Uterus (tissue), 2 donors: ENCODE measurements around the gene DYNC1H1.

ENCODE experiments used
- CTCF ChIP-seq, 4 experiments: fragments of 200-600 bp in 2 of 4; fragments of 450-650 bp in 2 of 4; sonication (generic) in 2 of 4; IDR thresholded peaks; one replicate each; pipeline ENCODE4 v1.5.1; 2016 to 2019; ENCODE audit warnings: antibody characterized with exemption in 4 of 4, mild to moderate bottlenecking in 2 of 4, moderate library complexity in 1 of 4
- POLR2A ChIP-seq, 2 donors: fragments of 450-650 bp; IDR thresholded peaks; one replicate each; pipeline ENCODE4 v1.6.1; 2016; ENCODE audit warnings: antibody characterized with exemption in 2 of 2, mild to moderate bottlenecking in 1 of 2, moderate library complexity in 1 of 2

- TF ChIP-seq CTCF (IDR thresholded peaks at IDR 0.05): no peak
- no peak for TF ChIP-seq POLR2A (IDR thresholded peaks at IDR 0.05)
These were observed 33.3 kb downstream of the DYNC1H1 start for GRCh38 chr14:101997429-101998336.
